GM19328 (cell line): ENCODE measurements around the gene CYP26B1.
"Not testable (repeated sequence)": the region's sequence is repeated elsewhere in the genome, so short reads cannot be mapped to it uniquely, and the experiment has no call there.

ENCODE experiments used
- ATAC-seq: cut with Tn5 transposase; IDR thresholded peaks from one replicate; pipeline ENCODE4 v1.9.1; 2021; ENCODE audit warnings: mild to moderate bottlenecking, moderate library complexity; ENCODE audit not compliant: unreplicated experiment

Gene CYP26B1

DNA sequence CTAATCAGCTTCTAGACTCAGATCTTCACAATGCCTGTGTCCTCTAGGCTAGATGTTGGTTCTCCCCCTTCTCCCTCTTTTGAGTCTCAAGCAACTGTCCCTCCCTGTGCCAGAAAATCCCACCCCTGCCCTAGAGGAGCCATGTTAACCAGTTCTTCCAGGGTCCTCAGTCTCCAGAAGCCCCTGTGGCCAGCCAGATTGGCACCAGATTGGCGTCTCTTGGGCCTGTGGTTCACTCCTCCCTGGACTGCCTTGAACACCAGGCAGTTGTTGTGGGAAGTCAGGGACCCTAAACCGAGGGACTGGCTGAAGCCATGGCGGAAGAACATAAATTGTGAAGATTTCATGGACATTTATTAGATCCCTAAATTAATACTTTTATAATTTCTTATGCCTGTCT is 36.6 kb downstream of the CYP26B1 start:
- no peak for ATAC-seq

GRCh38 chr2:72109904-72110303 is 37.8 kb downstream of the CYP26B1 start:
- ATAC-seq, result no peak

GRCh38 chr2:72109291-72109690 is 38.4 kb downstream of the CYP26B1 start:
- ATAC-seq, result no peak

GRCh38 chr2:72108121-72108520 is 39.5 kb downstream of the CYP26B1 start:
- no peak for ATAC-seq

- no peak for ATAC-seq
These were observed 40.7 kb downstream of the CYP26B1 start for GRCh38 chr2:72106978-72107377.

GRCh38 chr2:72104821-72105588 is 42.7 kb downstream of the CYP26B1 start:
- no peak for ATAC-seq

GRCh38 chr2:72103690-72104089 is 44.0 kb downstream of the CYP26B1 start:
- ATAC-seq, result no peak

DNA sequence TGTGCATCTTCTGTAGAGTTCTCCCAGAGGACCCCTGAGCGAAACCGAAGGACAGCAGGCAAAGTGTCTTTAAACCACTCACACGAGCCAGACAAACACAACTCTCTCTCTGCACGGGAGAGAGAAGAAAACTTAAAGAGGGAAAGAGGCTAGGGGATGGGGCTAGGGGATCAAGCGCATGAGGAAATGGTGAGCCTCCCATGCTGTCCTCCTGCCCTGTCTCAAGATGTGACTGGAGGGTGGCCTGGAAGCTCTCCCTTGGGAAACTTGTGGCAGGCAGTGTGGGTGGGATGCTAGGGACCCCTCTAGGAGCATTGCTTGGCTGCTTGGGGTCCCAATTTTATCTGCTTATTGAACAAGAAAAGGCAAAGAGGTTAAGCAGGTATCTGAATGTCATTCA is 44.5 kb downstream of the CYP26B1 start:
- no peak for ATAC-seq

DNA sequence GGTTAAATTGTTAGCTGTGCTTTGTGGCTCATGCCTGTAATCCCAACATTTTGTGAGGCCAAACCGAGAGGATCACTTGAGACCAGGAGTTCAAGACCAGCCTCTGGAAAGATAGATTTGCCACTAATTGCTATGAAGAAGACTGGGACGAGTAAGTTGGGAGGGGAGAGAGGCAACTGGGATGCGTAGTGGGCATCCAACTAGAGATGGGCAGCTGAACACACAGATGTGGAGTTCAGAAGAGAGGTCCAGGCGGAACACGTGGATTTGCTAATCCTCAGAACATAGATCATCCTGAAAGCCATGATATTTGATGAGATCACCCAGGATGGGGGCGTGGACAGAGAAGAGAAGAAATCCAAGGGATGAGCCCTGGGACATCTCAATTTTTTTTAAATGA is 48.7 kb downstream of the CYP26B1 start:
- ATAC-seq, result no peak

GRCh38 chr2:72097276-72097675 is 50.4 kb downstream of the CYP26B1 start:
- ATAC-seq, result no peak

- no peak for ATAC-seq
These were observed 51.5 kb downstream of the CYP26B1 start for GRCh38 chr2:72096181-72096580.

GRCh38 chr2:72095364-72095763 is 52.3 kb downstream of the CYP26B1 start:
- no peak for ATAC-seq

DNA sequence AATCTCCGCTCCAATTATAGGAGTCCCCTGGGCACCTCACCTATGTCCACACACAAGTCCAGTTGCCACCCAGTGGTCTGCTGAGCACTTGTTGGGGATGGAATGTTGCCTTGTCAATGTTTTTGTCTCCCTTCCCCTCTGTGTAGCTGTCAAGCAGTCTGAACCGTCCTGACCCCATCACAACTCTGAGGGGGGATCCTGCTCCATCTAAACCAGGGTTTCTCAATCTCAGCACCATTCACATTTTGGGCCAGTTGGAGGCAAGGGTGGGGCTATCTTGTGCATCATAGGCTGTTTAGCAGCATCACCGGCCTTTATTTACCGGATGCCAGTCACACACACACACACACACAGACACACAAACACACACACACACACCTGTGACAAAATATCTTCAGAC is 53.0 kb downstream of the CYP26B1 start:
- ATAC-seq, result no peak

GRCh38 chr2:72092111-72092510 is 55.6 kb downstream of the CYP26B1 start:
- ATAC-seq, result no peak

DNA sequence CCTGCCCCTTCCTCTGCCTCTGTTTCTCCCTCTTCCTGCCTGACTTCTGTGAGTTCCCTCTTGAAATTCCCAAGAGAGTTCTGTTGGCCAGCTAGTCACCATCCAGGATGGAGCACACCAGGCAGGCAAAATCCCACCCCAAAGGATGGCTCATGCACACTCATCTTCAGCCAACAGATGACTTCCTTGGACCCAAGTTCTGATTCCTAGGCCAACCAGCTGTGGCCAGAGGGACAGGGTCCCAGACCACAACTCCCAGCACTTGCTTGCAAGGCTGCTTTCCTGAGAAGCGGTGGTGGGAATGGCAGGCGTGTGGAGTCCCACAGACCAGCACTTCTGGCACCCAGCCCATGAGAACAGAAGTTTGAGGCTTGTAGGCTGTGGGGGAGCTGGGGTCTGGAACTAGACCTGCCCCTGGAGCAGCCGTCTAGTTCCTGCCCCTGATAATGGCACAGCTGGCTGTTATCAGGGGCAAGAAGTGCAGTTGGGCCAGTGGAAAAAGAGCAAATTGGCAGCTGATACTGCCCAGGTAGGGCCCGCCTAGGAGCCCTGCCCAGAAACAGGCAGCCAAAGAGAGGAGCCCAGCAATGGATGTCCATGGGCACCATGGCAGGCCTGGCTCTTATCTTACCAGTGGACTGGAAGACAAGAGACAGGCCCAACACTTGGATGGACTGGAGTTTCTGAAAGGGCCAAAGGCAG is 56.7 kb downstream of the CYP26B1 start:
- no peak for ATAC-seq

DNA sequence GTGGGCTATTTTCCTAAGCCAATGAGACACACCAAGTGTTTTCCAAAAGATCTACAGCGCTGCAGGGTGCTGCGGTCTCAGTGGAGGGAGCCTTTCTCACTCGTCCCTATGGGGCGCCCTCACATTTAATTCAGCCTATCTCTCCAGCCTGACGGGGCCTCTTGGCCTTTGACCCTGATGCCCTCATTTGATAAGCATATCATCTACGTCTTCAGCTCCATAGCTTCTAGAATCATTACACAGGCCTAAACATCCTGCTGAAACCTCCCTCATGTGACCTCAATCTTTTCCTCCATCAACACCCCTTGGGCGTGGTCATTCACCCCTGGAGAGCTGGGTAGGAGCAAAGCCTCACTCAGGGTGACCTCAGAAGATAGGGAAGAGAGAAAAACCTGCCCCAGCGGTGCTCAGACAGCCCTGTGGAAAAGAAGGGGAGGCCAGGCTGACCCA is 57.4 kb downstream of the CYP26B1 start:
- no peak for ATAC-seq

DNA sequence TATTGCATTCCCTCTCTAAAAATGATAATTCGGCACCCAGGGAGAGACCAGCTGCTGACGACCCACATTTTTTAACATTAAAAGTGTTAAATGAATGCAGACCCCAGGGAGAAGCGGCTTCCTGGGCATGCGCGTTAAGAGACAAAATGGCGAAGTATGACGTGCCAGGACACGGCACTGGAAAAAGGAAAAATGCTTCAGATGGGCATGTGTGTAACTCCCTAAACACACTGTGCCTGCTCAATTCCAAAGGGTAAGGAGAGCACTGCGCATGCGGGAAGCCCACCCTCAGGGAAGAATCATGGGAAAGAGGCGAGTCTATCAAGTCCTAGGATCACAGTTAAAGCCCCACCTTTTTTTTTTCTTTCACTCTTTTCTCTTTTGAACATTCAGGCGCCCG is 58.1 kb downstream of the CYP26B1 start:
- no peak for ATAC-seq

DNA sequence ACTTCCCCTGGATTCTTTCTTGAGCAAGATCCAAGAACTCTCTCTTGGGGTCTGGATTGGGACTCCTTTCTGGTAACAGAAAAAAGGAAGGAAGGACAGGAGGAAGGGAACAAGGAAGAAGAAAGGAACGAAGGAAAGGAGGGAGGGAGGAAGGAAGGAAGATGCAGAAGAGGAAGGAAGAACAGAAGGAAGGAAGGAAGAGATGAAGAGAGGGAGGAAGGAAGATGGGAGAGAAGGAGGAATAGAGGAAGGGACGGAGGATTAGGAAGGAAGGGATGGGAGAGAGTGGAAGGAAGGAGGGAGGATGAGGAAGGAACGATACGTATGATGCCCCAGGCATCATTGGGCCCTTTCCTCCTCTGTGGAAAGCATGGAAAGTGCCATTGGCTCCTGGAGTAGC is 58.6 kb downstream of the CYP26B1 start:
- no peak for ATAC-seq

- not testable (repeated sequence) for ATAC-seq
These were observed 60.6 kb downstream of the CYP26B1 start for GRCh38 chr2:72086871-72087633.

DNA sequence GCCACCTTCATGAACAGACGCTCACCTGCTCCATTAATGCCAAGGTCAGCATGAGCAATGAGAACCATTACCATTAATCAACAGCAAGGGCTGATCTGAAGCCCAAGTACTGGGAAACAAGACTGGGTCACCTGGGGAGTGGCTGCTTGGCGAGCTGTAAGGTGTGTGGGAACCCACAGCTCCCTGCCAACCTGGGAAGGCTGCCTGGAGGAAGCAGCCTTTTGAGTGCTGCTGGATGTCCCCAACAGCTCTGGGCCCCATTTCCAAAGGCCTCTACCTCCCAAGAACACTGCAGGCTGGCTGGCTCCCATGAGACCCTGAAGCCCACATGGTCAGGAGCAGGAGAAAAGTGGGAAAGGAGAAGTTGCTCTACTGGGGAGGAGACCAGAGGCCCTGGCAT is 62.1 kb downstream of the CYP26B1 start:
- no peak for ATAC-seq

- ATAC-seq, result no peak
These were observed 62.6 kb downstream of the CYP26B1 start for GRCh38 chr2:72085036-72085435.

DNA sequence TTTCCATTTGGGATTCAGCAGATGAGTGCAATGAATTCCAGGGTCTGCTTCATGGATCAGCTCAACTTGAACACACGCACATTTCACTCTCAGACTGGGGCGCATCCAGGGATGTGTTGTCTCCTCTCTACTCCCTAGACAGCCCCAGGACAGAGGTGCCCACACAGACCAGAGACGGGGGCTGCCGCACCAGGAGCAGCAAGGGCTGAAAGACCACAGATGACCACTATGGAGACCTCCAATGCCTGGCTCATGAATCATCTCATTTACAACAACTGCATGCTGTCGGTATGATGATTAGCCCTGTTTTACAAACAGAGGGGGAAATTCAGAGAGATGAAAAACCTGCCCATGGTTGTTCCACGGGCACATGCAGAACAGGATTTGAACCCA is 63.1 kb downstream of the CYP26B1 start:
- ATAC-seq, result no peak
